ENCODE measurements around the gene ATP6V0C. TPM values are rescaled to one million over a fixed set of nuclear protein-coding genes. Genes with fewer than 3 reads are reported as not detected.
"Not testable (repeated sequence)": the region's sequence is repeated elsewhere in the genome, so short reads cannot be mapped to it uniquely, and the experiment has no call there.

The ATP6V0C gene
- total RNA-seq, 1 donor from 2014 or later = 137 TPM

GRCh38 chr16:2473999-2474876 is 39.5 kb upstream of the ATP6V0C start:
- intact Hi-C loops (cut with DNase I) = loop anchor here (2.0 kb wide), 1 partner anchor 27 kb away; no protein-coding TSS in a partner anchor

GRCh38 chr16:2474877-2475412 is 38.8 kb upstream of the ATP6V0C start, which contains the start of gene TBC1D24:
TSS of gene TBC1D24 (plus strand) at chr16:2475127. CDS start at chr16:2496149, 21,022 bp downstream.
- DNase-seq (ENCODE audit: missing footprints) = peak; percentile 93
- peak; percentile 95 for ATAC-seq
- intact Hi-C loops (cut with DNase I) = loop anchor here (2.0 kb wide), 1 partner anchor 26 kb away; no protein-coding TSS in a partner anchor

More at GRCh38 chr16:2473999-2474876, 39.5 kb upstream of the ATP6V0C start:
- peak; percentile 68 for DNase-seq (ENCODE audit: missing footprints)
- peak; percentile 68 for ATAC-seq

GRCh38 chr16:2475413-2476344 is 38.1 kb upstream of the ATP6V0C start:
- DNase-seq (ENCODE audit: missing footprints) (peak; percentile 63), ATAC-seq (no peak)
- intact Hi-C loops (cut with DNase I) = loop anchor here (2.0 kb wide), 1 partner anchor 25 kb away; no protein-coding TSS in a partner anchor

DNA sequence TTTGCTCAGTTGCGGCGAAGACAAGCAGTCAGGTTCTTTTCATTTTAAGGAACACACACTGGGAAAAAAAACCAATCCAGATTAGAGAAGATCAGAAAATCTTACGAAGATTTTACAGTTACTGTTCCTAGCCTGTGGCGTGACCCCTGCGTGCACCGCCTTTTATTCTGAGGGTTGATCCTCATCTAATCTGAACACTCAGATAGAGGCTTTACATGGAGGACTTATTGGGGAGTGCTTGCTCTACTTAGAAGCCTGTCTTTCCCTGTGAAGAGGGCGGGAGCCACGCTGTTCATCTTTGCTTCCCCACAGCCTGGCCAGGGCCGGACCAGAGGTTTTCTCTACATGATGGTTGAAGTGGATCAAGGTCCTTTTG is 37.4 kb upstream of the ATP6V0C start:
- DNase-seq (ENCODE audit: missing footprints) = peak; percentile 11
- no peak for ATAC-seq
- intact Hi-C loops (cut with DNase I) = no loop called here

GRCh38 chr16:2476741-2477140 is 37.0 kb upstream of the ATP6V0C start:
- intact Hi-C loops (cut with DNase I) = no loop called here
- no peak for DNase-seq (ENCODE audit: missing footprints)

GRCh38 chr16:2477327-2477726 is 36.4 kb upstream of the ATP6V0C start:
- no peak for ATAC-seq
- DNase-seq (ENCODE audit: missing footprints) = no peak
- intact Hi-C loops (cut with DNase I) = no loop called here

More at GRCh38 chr16:2476741-2477140, 37.0 kb upstream of the ATP6V0C start:
- ATAC-seq = no peak

GRCh38 chr16:2478279-2478678 is 35.5 kb upstream of the ATP6V0C start:
- ATAC-seq (no peak), DNase-seq (ENCODE audit: missing footprints) (peak; percentile 39)
- intact Hi-C loops (cut with DNase I) = no loop called here

DNA sequence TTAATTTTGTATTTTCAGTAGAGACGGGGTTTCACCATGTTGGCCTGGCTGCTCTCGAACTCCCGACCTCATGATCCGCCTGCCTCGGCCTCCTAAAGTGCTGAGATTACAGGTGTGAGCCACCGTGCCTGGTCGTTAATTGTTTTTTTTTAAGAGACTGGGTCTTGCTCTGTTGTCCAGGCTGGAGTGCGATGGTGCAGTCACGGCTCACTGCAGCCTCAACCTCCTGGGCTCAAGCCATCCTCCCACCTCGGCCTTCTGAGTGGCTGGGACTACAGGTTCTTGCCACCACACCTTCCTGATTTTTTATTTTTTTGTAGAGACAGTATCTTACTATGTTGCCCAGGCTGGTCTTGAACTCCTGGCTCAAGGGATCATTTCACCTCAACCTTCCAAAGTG is 33.8 kb upstream of the ATP6V0C start:
- intact Hi-C loops (cut with DNase I); ATAC-seq; DNase-seq (ENCODE audit: missing footprints): not testable (repeated sequence)

DNA sequence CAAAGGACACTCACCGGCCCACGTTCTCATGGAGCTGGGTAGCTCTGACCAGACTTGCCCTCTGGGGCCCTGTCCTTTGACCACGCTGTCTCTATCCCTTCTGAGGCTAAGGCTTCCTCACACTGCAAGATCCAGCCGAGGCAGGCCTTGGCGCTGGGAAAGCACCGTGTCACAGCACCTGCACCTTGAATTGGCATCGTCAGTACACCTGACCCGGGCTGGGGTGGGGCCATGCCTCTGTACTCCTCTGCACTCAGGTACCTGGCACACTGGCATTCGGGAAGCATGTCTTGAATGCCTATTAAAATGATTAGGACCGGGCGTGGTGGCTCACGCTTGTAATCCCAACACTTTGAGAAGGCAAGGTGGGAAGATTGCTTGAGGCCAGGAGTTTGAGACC is 32.8 kb upstream of the ATP6V0C start:
- ATAC-seq = no peak
- intact Hi-C loops (cut with DNase I) = no loop called here
- DNase-seq (ENCODE audit: missing footprints) = peak; percentile 57

DNA sequence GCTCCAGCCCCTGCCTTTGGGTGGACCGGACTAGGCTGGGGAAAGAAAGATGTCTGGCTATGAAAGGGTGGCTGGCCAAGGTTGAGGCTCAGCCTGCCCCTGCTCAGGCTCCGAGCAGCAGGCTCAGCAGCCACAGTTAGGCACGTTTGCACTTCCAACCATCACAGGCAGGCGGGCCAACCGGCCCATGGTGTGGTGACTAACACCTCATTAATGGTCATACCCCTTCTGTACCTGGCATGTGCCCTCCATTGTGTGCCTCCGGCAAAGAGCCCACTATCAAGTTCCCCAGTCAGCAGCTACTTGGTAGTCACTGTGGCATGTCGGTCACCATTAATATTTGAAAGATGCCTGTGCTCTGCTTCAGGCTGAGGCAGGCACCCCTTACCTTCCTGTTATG is 32.1 kb upstream of the ATP6V0C start:
- peak; percentile 16 for DNase-seq (ENCODE audit: missing footprints)
- no peak for ATAC-seq
- intact Hi-C loops (cut with DNase I) = no loop called here

GRCh38 chr16:2482249-2482648 is 31.5 kb upstream of the ATP6V0C start:
- ATAC-seq (no peak), DNase-seq (ENCODE audit: missing footprints) (peak; percentile 39)
- intact Hi-C loops (cut with DNase I) = no loop called here

DNA sequence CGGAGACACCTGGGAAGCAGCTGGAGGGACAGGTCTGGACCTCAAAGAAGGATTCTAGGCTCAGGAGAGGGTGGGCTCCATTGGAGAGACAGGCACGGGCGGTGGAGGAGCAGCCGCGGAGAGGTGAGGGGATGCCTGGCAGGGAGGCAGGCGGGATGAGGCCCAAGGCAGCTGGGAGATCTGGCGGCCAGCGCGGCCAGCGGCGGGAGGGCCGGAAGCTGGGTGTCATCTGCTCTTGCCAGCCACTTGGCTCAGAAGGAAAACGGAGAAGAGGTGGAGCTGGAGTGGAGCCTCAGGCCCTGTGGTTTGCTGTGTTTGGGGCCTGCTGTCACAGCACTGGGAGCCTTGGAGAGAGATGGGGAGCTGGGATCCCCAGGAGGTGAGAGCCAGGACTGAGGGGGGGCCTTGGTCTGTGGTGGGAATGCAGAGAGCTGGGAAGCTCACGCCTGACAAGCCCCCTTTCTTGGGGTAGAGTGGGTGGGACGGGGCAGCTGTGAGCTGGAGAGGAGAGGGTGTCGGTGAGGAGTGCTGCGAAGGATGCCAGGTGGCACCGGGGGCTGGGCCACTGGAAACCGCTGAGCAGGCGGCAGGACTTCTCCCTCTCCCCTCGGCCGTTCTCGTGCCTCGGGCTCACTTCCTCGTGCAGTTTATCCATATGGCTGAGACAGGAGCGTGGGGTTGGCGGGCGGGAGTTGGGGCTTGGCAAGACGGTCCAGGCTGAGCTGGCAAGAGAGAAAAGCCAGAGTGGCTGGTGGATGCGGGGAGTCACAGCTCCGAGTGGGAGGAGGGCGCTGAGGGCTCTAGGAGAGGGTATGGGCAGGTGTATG is 30.8 kb upstream of the ATP6V0C start:
- DNase-seq (ENCODE audit: missing footprints) (peak; percentile 77), ATAC-seq (peak; percentile 64)
- intact Hi-C loops (cut with DNase I) = no loop called here

- intact Hi-C loops (cut with DNase I) = no loop called here
- peak; percentile 34 for DNase-seq (ENCODE audit: missing footprints)
- ATAC-seq = no peak
Measured at GRCh38 chr16:2483939-2484897, 29.5 kb upstream of the ATP6V0C start.

DNA sequence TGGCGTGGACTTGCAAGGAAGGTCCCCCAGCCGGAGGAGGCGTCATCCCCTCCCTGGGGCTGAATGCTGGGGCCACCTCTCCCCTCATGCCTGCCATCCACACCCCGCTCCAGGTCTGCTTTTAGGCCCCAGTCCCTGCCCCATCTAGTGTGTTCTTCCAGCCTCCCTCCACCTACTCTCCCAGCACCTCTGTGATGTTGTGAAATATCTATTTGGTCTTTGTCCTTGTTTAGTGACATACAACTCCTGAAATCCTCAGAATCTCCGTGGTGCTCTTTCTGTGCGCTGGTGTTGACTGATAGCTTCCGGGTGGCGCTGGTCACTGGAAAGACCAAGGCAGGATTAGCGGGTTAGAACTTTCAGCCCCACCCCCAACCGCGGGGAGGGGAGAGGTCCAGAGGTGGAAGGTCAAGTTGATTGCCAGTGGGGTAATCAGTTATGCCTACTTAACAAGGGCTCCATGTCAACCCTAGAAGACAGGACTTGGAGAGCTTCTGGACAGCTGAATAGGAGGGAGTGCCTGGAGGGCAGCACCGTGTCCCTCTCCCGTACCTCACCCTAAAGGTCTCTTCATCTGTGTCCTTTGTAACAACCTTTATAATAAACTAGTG is 28.7 kb upstream of the ATP6V0C start:
- intact Hi-C loops (cut with DNase I) = no loop called here
- ATAC-seq = no peak
- DNase-seq (ENCODE audit: missing footprints) = peak; percentile 32

- intact Hi-C loops (cut with DNase I) = no loop called here
- DNase-seq (ENCODE audit: missing footprints) (peak; percentile 45), ATAC-seq (no peak)
Measured at GRCh38 chr16:2485811-2486507, 27.8 kb upstream of the ATP6V0C start.

All from Right ventricle myocardium inferior (tissue), 1 donor.